Lung (tissue), 12 donors: ENCODE data around the gene TGFBI. TPM values are rescaled to one million over a fixed set of nuclear protein-coding genes. Genes with fewer than 3 reads are reported as not detected.

Experiments used
- ATAC-seq: fragments of 200-7000 bp; cut with Tn5 transposase; one replicate; pipeline ENCODE4 v1.9.1; 2020; ENCODE audit warnings: moderate number of reproducible peaks; ENCODE audit not compliant: insufficient read depth, low FRiP score
- DNase-seq, 3 donors: peaks; one replicate each; pipeline ENCODE4 v3.0.0-alpha.2; 2013 to 2017
- H3K27ac ChIP-seq, 2 donors: one replicate each; pipeline ENCODE4 v1.5.1; 2013; ENCODE audit warnings: mild to moderate bottlenecking in 2 of 2, moderate library complexity in 2 of 2, control low read depth in 1 of 2, inconsistent platforms in 1 of 2, low read depth in 1 of 2, low read length in 1 of 2
- H3K27me3 ChIP-seq, 3 donors: one replicate each; pipeline ENCODE4 v1.5.1; 2013; ENCODE audit warnings: low read length in 2 of 3; ENCODE audit not compliant: control insufficient read depth in 3 of 3, insufficient read depth in 3 of 3
- H3K36me3 ChIP-seq, 4 donors: one replicate each; pipeline ENCODE4 v1.5.1; 2013; ENCODE audit warnings: low read length in 4 of 4, mild to moderate bottlenecking in 1 of 4, moderate library complexity in 1 of 4; ENCODE audit not compliant: control insufficient read depth in 4 of 4, insufficient read depth in 4 of 4
- H3K4me1 ChIP-seq, 5 donors: one replicate each; pipeline ENCODE4 v1.5.1; 2013; ENCODE audit warnings: low read length in 5 of 5, mild to moderate bottlenecking in 2 of 5, moderate library complexity in 1 of 5; ENCODE audit not compliant: control insufficient read depth in 5 of 5, insufficient read depth in 5 of 5
- H3K4me3 ChIP-seq: one replicate; pipeline ENCODE4 v1.5.1; 2013; ENCODE audit warnings: mild to moderate bottlenecking, control low read depth, moderate library complexity
- H3K9ac ChIP-seq, 2 donors: one replicate each; pipeline ENCODE4 v1.5.1; 2013; ENCODE audit warnings: low read length in 2 of 2, control low read depth in 1 of 2; ENCODE audit not compliant: insufficient read depth in 1 of 2
- H3K9me3 ChIP-seq, 4 donors: one replicate each; pipeline ENCODE4 v1.5.1; 2013; ENCODE audit warnings: low read length in 3 of 4, mild to moderate bottlenecking in 1 of 4, moderate library complexity in 1 of 4; ENCODE audit not compliant: control insufficient read depth in 4 of 4, insufficient read depth in 3 of 4
- CTCF ChIP-seq: IDR thresholded peaks from 2 replicates; pipeline ENCODE4 v1.5.1; 2012; ENCODE audit warnings: mild to moderate bottlenecking; ENCODE audit errors: control extremely low read depth, extremely low read depth
- WGBS, 2 donors: extraction: QIAGEN DNeasy Blood & Tissue Kit; methylation state at CpG; one replicate each; pipeline ENCODE4 v1.1.7; 2013; 5-methylcytosine and 5-hydroxymethylcytosine counted together
- polyA plus RNA-seq, 2 donors: library from polyadenylated mRNA; stranded (reverse); fragments of 200-250 nt; gene quantifications; one replicate each; pipeline ENCODE4 v1.2.1, GENCODE V29; 2013
- total RNA-seq, 2 donors: library from RNA; depleted of rRNA in 1 of 2; stranded (reverse); fragments of >200 nt in 1 of 2; gene quantifications; one replicate each; pipeline ENCODE4 v1.2.1, GENCODE V29; 2014 to 2021
- donor health status: control.
- donor health status: control.
- donor health status: Bipolar disorder and iron deficiency.
- donor health status: healthy.
- donor health status: DM: yes; HTN: yes; CAD: no.

Gene TGFBI
- total and polyA plus RNA-seq, 4 donors, result 96.4 to 146 (median 111) TPM

- Histone ChIP-seq H3K27ac (no peak overlapping the region), H3K9ac (no peak overlapping the region), H3K27me3 (no peaks in the 10 kb centered on the region), H3K4me1 (peaks cover 0 to 22% (median 5%) of the 10 kb centered on the region in 5 donors), H3K36me3 (no peaks in the 10 kb centered on the region), H3K4me3 (no peak overlapping the region), H3K9me3 (no peaks in the 10 kb centered on the region)
- WGBS, 2 donors, result 83 to 95% methylated on average over 2 of the region's 2 CpGs
- DNase-seq (no peak), ATAC-seq (no peak)
- no peak for TF ChIP-seq CTCF
Measured at GRCh38 chr5:135996611-135997010, 32.2 kb upstream of the TGFBI start.

GRCh38 chr5:135997673-135998335 is 31.0 kb upstream of the TGFBI start:
- no peak for TF ChIP-seq CTCF
- H3K27ac ChIP-seq, result no peak overlapping the region
- no peaks in the 10 kb centered on the region for H3K36me3 ChIP-seq
- no peaks in the 10 kb centered on the region for H3K27me3 ChIP-seq
- H3K4me1 ChIP-seq, result peaks cover 0 to 29% (median 9%) of the 10 kb centered on the region in 5 donors
- ATAC-seq (no peak), DNase-seq (no peak)
- WGBS, 2 donors, result 83 to 92% methylated on average over 8 of the region's 8 CpGs
- no peak overlapping the region for H3K9ac ChIP-seq
- H3K9me3 ChIP-seq, result no peaks in the 10 kb centered on the region
- no peak overlapping the region for H3K4me3 ChIP-seq

GRCh38 chr5:135998889-135999288 is 29.9 kb upstream of the TGFBI start:
- Histone ChIP-seq H3K9me3 (no peaks in the 10 kb centered on the region), H3K4me1 (peaks cover 0 to 21% (median 9%) of the 10 kb centered on the region in 5 donors), H3K36me3 (no peaks in the 10 kb centered on the region), H3K4me3 (no peak overlapping the region), H3K27ac (no peak overlapping the region), H3K9ac (no peak overlapping the region), H3K27me3 (no peaks in the 10 kb centered on the region)
- TF ChIP-seq CTCF, result no peak
- DNase-seq (no peak), ATAC-seq (no peak)
- 67 to 83% methylated on average over 6 of the region's 6 CpGs for WGBS, 2 donors
